ENCODE measurements around the gene PYY.
A peak's percentile ranks its signal among the peaks of the same experiment; 100 is the strongest.

The PYY gene

DNA sequence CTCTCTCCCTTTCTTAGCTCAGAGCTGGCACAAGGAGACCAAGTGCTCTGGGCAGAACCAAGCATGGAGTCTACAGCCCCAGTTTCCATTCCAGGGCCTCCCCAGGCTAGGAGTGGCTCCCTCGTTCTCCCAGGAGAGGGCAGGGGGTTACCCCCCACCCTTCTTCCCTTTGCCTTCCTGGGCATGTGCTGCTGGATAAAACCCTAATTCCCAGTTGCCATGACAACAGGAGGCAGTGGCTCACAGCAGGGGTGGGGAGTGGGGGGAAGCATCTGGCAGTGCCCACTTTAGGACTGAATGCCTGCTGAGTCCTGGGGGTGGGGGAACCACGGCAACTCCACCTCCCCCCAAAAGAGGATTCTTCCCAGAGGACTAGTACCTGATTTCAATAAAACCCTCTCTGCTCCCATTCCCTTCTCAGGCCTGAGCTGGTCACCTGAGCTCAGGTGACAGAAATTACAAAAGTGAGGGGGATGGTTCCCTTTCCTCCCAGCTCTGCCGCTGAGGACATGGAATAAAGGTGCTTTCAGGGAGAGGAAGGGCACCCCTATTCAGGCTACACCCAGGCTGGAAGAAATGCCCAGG is 48.2 kb downstream of the PYY start:
- TF ChIP-seq, protein P1, sequence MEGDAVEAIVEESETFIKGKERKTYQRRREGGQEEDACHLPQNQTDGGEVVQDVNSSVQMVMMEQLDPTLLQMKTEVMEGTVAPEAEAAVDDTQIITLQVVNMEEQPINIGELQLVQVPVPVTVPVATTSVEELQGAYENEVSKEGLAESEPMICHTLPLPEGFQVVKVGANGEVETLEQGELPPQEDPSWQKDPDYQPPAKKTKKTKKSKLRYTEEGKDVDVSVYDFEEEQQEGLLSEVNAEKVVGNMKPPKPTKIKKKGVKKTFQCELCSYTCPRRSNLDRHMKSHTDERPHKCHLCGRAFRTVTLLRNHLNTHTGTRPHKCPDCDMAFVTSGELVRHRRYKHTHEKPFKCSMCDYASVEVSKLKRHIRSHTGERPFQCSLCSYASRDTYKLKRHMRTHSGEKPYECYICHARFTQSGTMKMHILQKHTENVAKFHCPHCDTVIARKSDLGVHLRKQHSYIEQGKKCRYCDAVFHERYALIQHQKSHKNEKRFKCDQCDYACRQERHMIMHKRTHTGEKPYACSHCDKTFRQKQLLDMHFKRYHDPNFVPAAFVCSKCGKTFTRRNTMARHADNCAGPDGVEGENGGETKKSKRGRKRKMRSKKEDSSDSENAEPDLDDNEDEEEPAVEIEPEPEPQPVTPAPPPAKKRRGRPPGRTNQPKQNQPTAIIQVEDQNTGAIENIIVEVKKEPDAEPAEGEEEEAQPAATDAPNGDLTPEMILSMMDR (IDR thresholded peaks at IDR 0.05; ENCODE audit: low read depth, low read length) = no peak
- peaks cover 14% of the 10 kb centered on the region for H3K4me1 ChIP-seq
- H3K4me3 ChIP-seq (ENCODE audit: low read depth, low read length) = peak overlapping the region; percentile 69
- peaks cover 12% of the 10 kb centered on the region for H3K27me3 ChIP-seq
- H3K9me3 ChIP-seq = no peaks in the 10 kb centered on the region
- H3K36me3 ChIP-seq = no peaks in the 10 kb centered on the region
- DNase-seq = no peak

Data from BE2C (cell line).